DOHH2 (cell line): ENCODE data around the gene EXOC7.

ENCODE experiments used
- H3F3A ChIP-seq: fragments of 200-600 bp; sonication (generic), shearing (Covaris generic); 2 replicates; pipeline ENCODE4 v1.6.0; 2016; ENCODE audit warnings: antibody characterized with exemption, mild to moderate bottlenecking; ENCODE audit not compliant: control insufficient read depth, insufficient read depth
- H3K27ac ChIP-seq: fragments of 200-600 bp; sonication (generic); 2 replicates; pipeline ENCODE4 v1.5.1; 2014; ENCODE audit warnings: low read depth, mild to moderate bottlenecking, low read length, moderate library complexity
- H3K27me3 ChIP-seq: fragments of 200-600 bp; sonication (generic); 2 replicates; pipeline ENCODE4 v1.6.1; 2014; ENCODE audit warnings: mild to moderate bottlenecking, low read length, mixed read lengths; ENCODE audit not compliant: control insufficient read depth
- H3K36me3 ChIP-seq: fragments of 200-600 bp; sonication (generic); 2 replicates; pipeline ENCODE4 v1.6.1; 2014; ENCODE audit warnings: mild to moderate bottlenecking, low read length, moderate library complexity, mixed read lengths; ENCODE audit not compliant: control insufficient read depth
- H3K4me1 ChIP-seq: fragments of 200-600 bp; sonication (generic); 2 replicates; pipeline ENCODE4 v1.6.1; 2014; ENCODE audit warnings: mild to moderate bottlenecking, low read length, mixed read lengths; ENCODE audit not compliant: control insufficient read depth
- H3K4me2 ChIP-seq: fragments of 200-600 bp; sonication (generic); 2 replicates; pipeline ENCODE4 v1.6.0; 2014; ENCODE audit warnings: mild to moderate bottlenecking, low read length, moderate library complexity
- H3K4me3 ChIP-seq: fragments of 200-600 bp; sonication (generic); 2 replicates; pipeline ENCODE4 v1.5.1; 2014; ENCODE audit warnings: mild to moderate bottlenecking, low read length, mixed read lengths
- H3K79me2 ChIP-seq: fragments of 200-600 bp; sonication (generic); 2 replicates; pipeline ENCODE4 v1.6.1; 2014; ENCODE audit warnings: mild to moderate bottlenecking, low read length, mixed read lengths; ENCODE audit not compliant: control insufficient read depth
- H3K9me2 ChIP-seq: fragments of 200-600 bp; sonication (generic); replicated peaks from 2 replicates; pipeline ENCODE4 v1.6.1; 2014; ENCODE audit warnings: mild to moderate bottlenecking, low read length, mixed read lengths; ENCODE audit not compliant: control insufficient read depth
- H3K9me3 ChIP-seq: fragments of 200-600 bp; sonication (generic); 2 replicates; pipeline ENCODE4 v1.6.1; 2014; ENCODE audit warnings: antibody characterized with exemption, low read length, mixed read lengths; ENCODE audit not compliant: control insufficient read depth, insufficient read depth
- H4K20me1 ChIP-seq: fragments of 200-600 bp; sonication (generic); 2 replicates; pipeline ENCODE4 v1.6.0; 2014; ENCODE audit warnings: low read depth, mild to moderate bottlenecking, antibody characterized with exemption, low read length, moderate library complexity; ENCODE audit not compliant: control insufficient read depth, insufficient read depth
- CTCF ChIP-seq: fragments of 200-600 bp; sonication (generic); IDR thresholded peaks from one replicate; pipeline ENCODE4 v1.5.1; 2014; ENCODE audit warnings: antibody characterized with exemption, mild to moderate bottlenecking, low read depth, low read length; ENCODE audit not compliant: poor library complexity, severe bottlenecking
- EZH2phosphoT487 ChIP-seq: fragments of 200-600 bp; sonication (generic); IDR thresholded peaks from 2 replicates; pipeline ENCODE4 v1.6.1; 2017; ENCODE audit warnings: borderline replicate concordance, mild to moderate bottlenecking, antibody characterized with exemption, low read length, moderate library complexity, mixed read lengths

EXOC7 gene

DNA sequence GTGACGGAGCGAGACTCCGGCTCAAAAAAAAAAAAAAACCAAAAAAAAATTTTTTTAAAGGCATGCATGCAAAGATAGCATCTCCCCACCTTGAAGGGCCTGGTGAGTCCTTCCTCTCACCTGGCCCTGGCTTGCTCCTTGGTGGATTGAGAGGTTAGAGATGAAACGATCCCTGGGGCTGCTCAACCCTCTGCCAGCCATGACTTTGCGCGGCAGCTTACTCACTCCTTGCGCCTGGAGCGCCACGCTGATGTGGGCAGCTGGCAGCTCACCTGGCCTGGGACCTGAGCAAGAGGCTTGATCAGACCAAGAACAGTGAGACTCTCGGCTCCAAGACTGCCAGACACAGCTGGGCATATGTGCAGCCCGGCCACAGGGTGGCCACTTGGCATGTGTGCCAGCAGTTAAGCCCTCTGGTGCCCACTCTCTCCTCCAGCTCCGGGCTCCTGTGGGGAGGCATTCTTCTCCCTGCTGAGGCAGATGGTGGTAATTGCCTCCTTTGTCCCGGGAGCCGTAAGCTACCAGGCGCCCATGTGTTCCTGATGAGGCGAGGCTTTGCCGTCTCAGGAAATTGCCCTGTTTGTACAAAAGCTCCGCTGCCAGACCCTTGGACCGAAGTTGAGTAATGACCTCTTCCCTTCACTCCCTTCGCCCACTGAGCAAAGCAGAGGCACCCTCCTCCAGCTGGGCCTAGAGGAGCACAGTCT is 71.4 kb downstream of the EXOC7 start:
- no peak overlapping the region for H3K4me2 ChIP-seq
- H3K27ac ChIP-seq = no peak overlapping the region

More for the DNA sequence above, 71.4 kb downstream of the EXOC7 start:
- Histone ChIP-seq H3K36me3 (no peaks in the 10 kb centered on the region), H3K79me2 (no peaks in the 10 kb centered on the region), H3K27me3 (no peaks in the 10 kb centered on the region), H3K9me3 (no peaks in the 10 kb centered on the region), H3K9me2 (no peaks in the 10 kb centered on the region), H4K20me1 (no peaks in the 10 kb centered on the region), H3F3A (no peaks in the 10 kb centered on the region), H3K4me1 (peaks cover 16% of the 10 kb centered on the region), H3K4me3 (no peak overlapping the region)
- TF ChIP-seq EZH2phosphoT487 (no peak), CTCF (no peak)
